C4-2B (cell line): ENCODE results near the gene HDAC5.
"Not testable (repeated sequence)": the region's sequence is repeated elsewhere in the genome, so short reads cannot be mapped to it uniquely, and the experiment has no call there.

Source experiments
- H3K27ac ChIP-seq: fragments of 450-650 bp; 2 replicates; pipeline ENCODE4 v1.5.1; 2017
- ZFX ChIP-seq: fragments of 450-650 bp; IDR thresholded peaks from 2 replicates; pipeline ENCODE4 v1.6.1; 2017
- TF ChIP-seq, protein P1 (sequence below): fragments of 450-650 bp; conservative IDR thresholded peaks from 2 replicates; pipeline ENCODE4 v1.5.1; 2017; ENCODE audit warnings: mild to moderate bottlenecking

HDAC5 gene

DNA sequence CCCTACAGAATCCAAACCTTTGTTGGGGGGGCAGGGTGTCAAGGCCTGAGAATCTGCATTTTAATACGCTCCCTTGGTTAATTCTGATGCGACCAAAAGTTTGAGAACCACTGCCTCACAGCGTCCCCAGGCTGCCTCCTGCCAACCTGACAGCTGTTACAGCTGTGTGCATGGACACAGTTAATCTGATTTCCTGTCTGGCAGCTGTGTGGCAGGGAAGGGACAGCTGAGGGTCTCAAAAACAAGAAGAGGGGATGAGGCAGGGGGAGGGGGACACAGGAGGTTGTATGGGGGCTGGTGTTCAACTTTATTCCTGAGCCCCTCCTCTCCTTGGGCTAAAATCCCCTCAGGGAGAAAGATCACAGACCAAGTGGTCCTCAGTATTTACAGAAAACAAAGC is 17.5 kb downstream of the HDAC5 start:
- no peak overlapping the region for H3K27ac ChIP-seq
- TF ChIP-seq, protein P1, sequence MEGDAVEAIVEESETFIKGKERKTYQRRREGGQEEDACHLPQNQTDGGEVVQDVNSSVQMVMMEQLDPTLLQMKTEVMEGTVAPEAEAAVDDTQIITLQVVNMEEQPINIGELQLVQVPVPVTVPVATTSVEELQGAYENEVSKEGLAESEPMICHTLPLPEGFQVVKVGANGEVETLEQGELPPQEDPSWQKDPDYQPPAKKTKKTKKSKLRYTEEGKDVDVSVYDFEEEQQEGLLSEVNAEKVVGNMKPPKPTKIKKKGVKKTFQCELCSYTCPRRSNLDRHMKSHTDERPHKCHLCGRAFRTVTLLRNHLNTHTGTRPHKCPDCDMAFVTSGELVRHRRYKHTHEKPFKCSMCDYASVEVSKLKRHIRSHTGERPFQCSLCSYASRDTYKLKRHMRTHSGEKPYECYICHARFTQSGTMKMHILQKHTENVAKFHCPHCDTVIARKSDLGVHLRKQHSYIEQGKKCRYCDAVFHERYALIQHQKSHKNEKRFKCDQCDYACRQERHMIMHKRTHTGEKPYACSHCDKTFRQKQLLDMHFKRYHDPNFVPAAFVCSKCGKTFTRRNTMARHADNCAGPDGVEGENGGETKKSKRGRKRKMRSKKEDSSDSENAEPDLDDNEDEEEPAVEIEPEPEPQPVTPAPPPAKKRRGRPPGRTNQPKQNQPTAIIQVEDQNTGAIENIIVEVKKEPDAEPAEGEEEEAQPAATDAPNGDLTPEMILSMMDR: no peak
- no peak for TF ChIP-seq ZFX

DNA sequence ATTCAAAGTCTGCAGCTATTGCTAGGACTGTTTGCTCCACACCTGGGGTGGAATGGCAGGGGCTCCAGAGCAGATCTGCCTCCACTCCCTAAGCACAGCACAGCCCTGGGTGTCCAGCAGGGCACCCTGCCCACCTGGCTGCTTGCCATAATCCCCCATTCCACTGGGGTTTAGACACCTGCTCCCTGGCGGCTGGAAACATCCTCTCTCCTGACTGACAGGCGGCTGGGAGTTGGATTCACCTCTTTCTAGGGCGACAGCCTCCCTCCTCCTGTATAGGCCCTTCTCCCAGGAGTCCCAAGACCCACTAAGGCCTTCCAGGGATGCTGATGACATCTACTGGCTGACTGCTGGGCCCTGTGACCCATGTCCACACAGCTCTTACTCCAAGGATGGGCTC is 18.0 kb downstream of the HDAC5 start:
- TF ChIP-seq, protein P1: no peak
- no peak for TF ChIP-seq ZFX

DNA sequence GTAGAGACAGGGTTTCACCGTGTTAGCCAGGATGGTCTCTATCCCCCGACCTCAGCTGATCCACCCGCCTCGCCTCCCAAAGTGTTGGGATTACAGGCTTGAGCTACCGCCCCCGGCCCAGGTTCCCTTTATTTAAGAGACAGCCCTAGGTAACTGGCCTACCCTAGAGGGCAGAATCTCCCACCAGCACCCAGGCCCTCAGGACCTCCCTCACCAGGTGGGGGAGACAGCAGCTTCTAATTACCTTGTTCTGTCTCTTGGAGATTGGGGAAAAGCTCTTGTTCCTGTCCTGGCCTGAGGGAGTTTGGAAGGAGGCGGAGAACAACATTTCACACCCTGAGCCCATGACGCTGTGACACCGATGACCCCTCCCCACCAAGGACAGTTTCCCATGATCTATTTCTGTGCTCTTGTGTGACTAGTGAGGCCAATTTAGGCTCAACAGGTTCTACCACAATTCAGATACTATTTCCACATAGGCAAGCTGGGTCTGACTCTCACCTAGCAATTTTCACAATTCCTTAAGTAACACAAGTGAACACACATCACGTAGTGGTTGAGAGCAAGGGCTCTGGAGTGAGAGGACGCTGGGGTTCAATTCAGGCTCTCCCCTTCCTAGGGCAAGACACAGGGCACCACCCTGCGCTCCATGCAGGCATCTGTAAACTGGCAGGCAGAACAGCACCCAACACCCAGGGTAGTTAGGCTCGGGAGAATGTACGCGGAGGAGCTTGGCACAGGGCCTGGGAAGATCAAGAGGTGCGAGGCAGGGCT is 20.4 kb downstream of the HDAC5 start:
- H3K27ac ChIP-seq: peak overlapping the region; percentile 45
- TF ChIP-seq, protein P1: no peak
- TF ChIP-seq ZFX: no peak

More for the DNA sequence above, 18.0 kb downstream of the HDAC5 start:
- no peak overlapping the region for H3K27ac ChIP-seq

DNA sequence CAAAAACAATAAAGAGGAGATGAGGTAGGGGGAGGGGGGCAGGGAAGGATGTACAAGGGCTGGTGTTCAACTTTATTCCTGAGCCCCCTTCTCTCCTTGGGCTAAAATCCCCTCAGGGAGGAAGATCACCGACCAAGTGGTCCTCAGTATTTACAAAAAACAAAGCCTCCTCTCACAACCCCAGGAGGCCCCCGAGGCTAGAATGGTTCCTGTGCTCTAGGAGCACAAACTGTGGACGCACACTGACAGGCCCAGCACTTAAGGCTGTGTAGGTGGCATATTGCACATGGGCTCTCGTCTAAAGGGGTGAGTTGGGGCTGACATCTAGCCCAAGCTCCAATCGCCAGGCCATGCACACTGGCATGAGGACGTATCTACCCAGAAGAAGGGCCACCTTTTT is 21.6 kb downstream of the HDAC5 start:
- H3K27ac ChIP-seq: not testable (repeated sequence)

DNA sequence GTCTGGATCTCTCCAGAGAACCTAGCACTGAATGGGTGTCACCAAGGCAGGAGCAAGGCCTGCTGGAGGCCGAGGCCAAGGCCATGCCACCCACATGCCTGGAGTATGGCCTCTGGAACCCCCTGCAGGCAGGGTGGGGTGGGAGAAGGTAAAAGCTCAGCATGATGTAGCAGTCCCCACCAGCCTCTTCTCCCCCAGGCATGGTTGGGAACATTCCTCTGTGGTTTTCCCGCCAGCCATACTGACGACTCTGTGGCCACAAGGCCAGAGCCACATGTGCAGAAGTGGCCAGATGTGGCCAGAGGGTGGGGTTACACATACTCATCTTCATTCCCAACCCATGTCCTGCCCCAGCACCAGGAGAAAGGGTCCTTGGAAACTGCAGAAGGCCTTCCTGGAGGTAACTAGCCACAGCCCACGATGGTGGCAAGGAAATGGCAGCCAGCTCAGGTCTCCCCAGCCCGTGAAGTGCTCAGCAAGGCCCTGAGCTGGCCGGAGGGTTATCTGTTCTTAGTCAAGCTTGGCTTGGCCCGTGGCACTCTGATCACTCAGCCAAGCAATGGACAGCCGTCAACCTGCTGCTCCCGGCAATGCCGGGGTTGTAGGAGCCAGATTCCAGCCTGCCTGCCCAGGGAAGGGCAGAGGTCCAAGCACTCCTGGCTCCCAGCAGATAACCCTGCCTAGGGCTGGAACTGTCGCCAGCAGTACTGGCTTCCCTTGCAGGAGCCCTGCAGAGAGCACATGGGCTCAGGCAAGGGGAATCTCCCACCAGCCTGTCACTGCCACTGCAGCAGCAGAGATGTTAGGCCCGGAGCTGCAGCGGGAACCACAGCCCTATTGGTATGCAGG is 26.1 kb downstream of the HDAC5 start:
- H3K27ac ChIP-seq: peak overlapping the region; percentile 68
- no peak for TF ChIP-seq ZFX
- TF ChIP-seq, protein P1: no peak

DNA sequence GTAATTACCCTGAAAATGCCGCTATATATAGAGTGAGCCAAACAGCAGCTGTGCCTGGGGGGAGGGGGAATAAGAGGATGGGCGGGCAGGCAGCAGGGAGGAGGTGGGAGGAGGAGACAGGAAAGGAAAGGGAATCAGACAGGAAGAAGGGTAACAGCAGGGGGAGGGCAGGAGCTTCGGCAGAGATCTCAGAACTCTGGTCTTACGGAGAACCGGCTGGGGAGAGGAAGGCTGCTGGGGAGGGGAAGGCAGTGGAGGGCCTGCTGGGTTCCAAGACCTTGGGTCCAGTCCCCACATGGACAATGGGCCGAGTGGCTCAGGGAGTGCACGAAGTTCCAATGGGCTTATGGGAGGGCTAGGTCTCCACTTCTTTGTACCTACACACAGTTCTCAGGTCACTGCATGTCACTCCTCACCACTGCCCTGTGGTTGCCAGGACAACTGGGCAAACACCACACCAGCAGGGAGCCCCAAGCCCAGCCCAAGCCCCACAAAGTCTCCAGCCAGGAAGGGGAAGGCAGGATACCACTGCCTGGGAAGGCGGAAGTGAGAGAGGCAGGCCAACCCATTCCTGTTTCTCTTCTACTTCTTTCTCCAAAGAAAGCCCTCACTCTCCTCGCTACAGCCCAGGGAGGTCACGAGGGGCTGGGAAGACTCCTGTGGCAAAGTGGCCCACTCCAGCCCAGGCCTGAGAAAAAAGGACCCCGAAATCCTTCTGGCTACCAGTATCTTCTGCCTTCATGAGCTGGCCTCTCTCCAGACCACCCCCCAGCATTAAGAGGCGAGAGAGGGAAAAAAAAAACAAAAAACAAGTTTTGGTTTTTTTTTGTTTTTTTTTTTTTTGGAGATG is 27.6 kb downstream of the HDAC5 start:
- TF ChIP-seq, protein P1: no peak
- no peak for TF ChIP-seq ZFX
- H3K27ac ChIP-seq: no peak overlapping the region

DNA sequence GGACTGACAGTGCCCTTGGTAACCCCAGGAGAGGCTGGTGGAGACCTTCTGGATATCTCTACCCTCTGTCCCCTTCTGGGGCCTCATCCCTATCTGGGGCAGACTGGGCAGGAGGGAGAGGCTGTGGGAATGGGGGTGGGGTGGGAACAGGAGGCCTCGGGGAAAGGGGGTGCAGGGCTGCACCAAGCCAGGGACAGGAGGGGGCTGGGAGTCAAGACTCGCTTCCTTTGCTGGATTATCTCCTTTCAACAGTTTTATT is 28.1 kb downstream of the HDAC5 start:
- H3K27ac ChIP-seq: no peak overlapping the region
- no peak for TF ChIP-seq ZFX
- TF ChIP-seq, protein P1: no peak
